Progenitor cell of endocrine pancreas (in vitro differentiated cells): Measurements from ENCODE around the gene NEMP1. TPM values are rescaled to one million over a fixed set of nuclear protein-coding genes. Genes with fewer than 3 reads are reported as not detected.
A peak's percentile ranks its signal among the peaks of the same experiment; 100 is the strongest.

Experiments used
- DNase-seq: peaks from one replicate; pipeline ENCODE4 v3.0.0; 2021; ENCODE audit warnings: low spot score; ENCODE audit not compliant: unreplicated experiment
- H3K27ac Mint-ChIP-seq: 2 replicates; pipeline ENCODE4 v1.8.0; 2021; ENCODE audit warnings: mild to moderate bottlenecking, moderate library complexity, mixed read lengths
- H3K27me3 Mint-ChIP-seq: 2 replicates; pipeline ENCODE4 v1.8.0; 2021; ENCODE audit warnings: mixed read lengths
- H3K36me3 Mint-ChIP-seq: 2 replicates; pipeline ENCODE4 v1.8.0; 2022; ENCODE audit warnings: mixed read lengths; ENCODE audit not compliant: insufficient read depth
- H3K4me1 Mint-ChIP-seq: 2 replicates; pipeline ENCODE4 v1.8.0; 2021; ENCODE audit warnings: low read depth, mixed read lengths
- H3K4me3 Mint-ChIP-seq: 2 replicates; pipeline ENCODE4 v1.8.0; 2021; ENCODE audit warnings: low read depth, mild to moderate bottlenecking, moderate library complexity, mixed read lengths
- H3K9me3 Mint-ChIP-seq: 2 replicates; pipeline ENCODE4 v1.8.0; 2021; ENCODE audit warnings: low read depth, mixed read lengths
- CTCF ChIP-seq: fragments of 200-600 bp; sonication (generic); IDR thresholded peaks from one replicate; pipeline ENCODE4 v1.5.0; 2021; ENCODE audit warnings: antibody characterized with exemption, mild to moderate bottlenecking; ENCODE audit not compliant: unreplicated experiment
- long read RNA-seq: library from polyadenylated mRNA; unstranded; transcript quantifications from one replicate; pipeline ENCODE4 v2.0.0, GENCODE V29; 2020
- total RNA-seq: library from RNA; stranded (reverse); gene quantifications from 2 replicates; pipeline ENCODE4 v1.2.1, GENCODE V29; 2021

The NEMP1 gene
- total RNA-seq: 24.2 and 26.5 TPM in 2 replicates
- long read RNA-seq, partial matches to known transcripts: 3 of 17 reads
- long read RNA-seq, other reads (novel, unspliced or antisense): 14 of 17 reads

- TF ChIP-seq CTCF: no peak
- peak within 1 kb of the TSS; percentile 98 for H3K4me3 Mint-ChIP-seq
- no peaks in the 10 kb centered on the region for H3K36me3 Mint-ChIP-seq
- H3K9me3 Mint-ChIP-seq: no peaks in the 10 kb centered on the region
- peaks cover 7% of the 10 kb centered on the region for H3K4me1 Mint-ChIP-seq
- peak; percentile 90 for DNase-seq
- H3K27me3 Mint-ChIP-seq: no peaks in the 10 kb centered on the region
- H3K27ac Mint-ChIP-seq: peak within 1 kb of the TSS; percentile 95
These were observed at the start of gene NEMP1 for GRCh38 chr12:57078519-57079404. TSS of gene NEMP1 (minus strand) at chr12:57078791. CDS start at chr12:57078745, 46 bp downstream.

- H3K4me1 Mint-ChIP-seq: peaks cover 36% of the 10 kb centered on the region
- peak within 1 kb of the TSS; percentile 98 for H3K27ac Mint-ChIP-seq
- H3K4me3 Mint-ChIP-seq: peak within 1 kb of the TSS; percentile 89
- H3K27me3 Mint-ChIP-seq: peaks cover 21% of the 10 kb centered on the region
- no peak for TF ChIP-seq CTCF
- no peaks in the 10 kb centered on the region for H3K9me3 Mint-ChIP-seq
- peak; percentile 67 for DNase-seq
- no peaks in the 10 kb centered on the region for H3K36me3 Mint-ChIP-seq
These were observed 49.3 kb upstream of the NEMP1 start, which contains the start of gene LRP1 for GRCh38 chr12:57127726-57128518. TSS of gene LRP1 (plus strand) at chr12:57128483. CDS start at chr12:57128965, 482 bp downstream.

GRCh38 chr12:57127101-57127725, 48.6 kb upstream of the NEMP1 start:
- peak overlapping the region; percentile 98 for H3K27ac Mint-ChIP-seq

GRCh38 chr12:57126561-57126960, 48.0 kb upstream of the NEMP1 start:
- DNase-seq: no peak
- peaks cover 25% of the 10 kb centered on the region for H3K4me1 Mint-ChIP-seq
- H3K9me3 Mint-ChIP-seq: no peaks in the 10 kb centered on the region
- H3K36me3 Mint-ChIP-seq: no peaks in the 10 kb centered on the region
- TF ChIP-seq CTCF: no peak
- H3K27ac Mint-ChIP-seq: peak overlapping the region; percentile 98
- H3K4me3 Mint-ChIP-seq: peak overlapping the region; percentile 38
- H3K27me3 Mint-ChIP-seq: peaks cover 18% of the 10 kb centered on the region

More at GRCh38 chr12:57127101-57127725, 48.6 kb upstream of the NEMP1 start:
- peak; percentile 69 for DNase-seq
- peaks cover 29% of the 10 kb centered on the region for H3K4me1 Mint-ChIP-seq
- H3K27me3 Mint-ChIP-seq: peaks cover 21% of the 10 kb centered on the region
- TF ChIP-seq CTCF: peak; percentile 49
- H3K4me3 Mint-ChIP-seq: peak overlapping the region; percentile 89
- no peaks in the 10 kb centered on the region for H3K9me3 Mint-ChIP-seq
- no peaks in the 10 kb centered on the region for H3K36me3 Mint-ChIP-seq

- DNase-seq: no peak
- Mint-ChIP-seq H3K27ac (no peak overlapping the region), H3K27me3 (peaks cover 18% of the 10 kb centered on the region), H3K4me1 (peaks cover 21% of the 10 kb centered on the region), H3K9me3 (no peaks in the 10 kb centered on the region), H3K36me3 (no peaks in the 10 kb centered on the region), H3K4me3 (no peak overlapping the region)
- no peak for TF ChIP-seq CTCF
These were observed 47.5 kb upstream of the NEMP1 start for GRCh38 chr12:57126061-57126460.
